ENCODE results near the gene FHOD3.
"Not testable (repeated sequence)": the region's sequence is repeated elsewhere in the genome, so short reads cannot be mapped to it uniquely, and the experiment has no call there.

Gene FHOD3

DNA sequence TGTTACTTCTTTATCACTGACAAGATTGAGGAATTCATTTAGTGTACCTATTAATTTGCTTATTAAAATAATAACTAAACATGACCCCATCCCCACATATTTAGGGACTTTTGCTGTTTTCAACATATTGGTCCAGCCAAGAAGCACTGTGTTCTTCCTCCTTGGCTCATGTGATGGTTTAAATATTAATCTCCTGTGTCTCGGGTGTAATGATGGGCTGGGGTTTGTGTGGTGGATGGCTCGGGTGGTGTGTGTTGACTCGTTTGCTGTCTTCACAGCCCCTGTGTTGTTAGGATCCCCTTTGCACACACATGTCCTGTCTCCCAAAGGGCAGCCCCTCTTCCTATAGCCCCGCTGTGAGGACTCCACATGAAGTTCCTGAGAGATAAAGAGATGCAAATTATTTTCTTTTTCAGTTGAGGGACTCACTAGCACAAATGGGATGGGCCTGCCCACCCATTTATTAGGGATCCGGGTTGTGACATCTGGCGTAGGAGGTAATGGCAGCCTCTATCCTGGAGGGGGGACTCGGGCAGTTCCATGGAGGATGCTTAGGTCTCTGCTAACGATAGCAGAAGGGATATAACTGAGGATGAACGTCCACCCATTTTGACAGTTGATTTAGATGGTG lies 53.4 kb downstream of the FHOD3 start:
- DNase-seq (ENCODE audit: low spot score) = no peak

- no peak for DNase-seq (ENCODE audit: low spot score)
Observed at GRCh38 chr18:36352384-36352783, 54.9 kb downstream of the FHOD3 start.

GRCh38 chr18:36354989-36355388 lies 57.5 kb downstream of the FHOD3 start:
- DNase-seq (ENCODE audit: low spot score) = no peak

DNA sequence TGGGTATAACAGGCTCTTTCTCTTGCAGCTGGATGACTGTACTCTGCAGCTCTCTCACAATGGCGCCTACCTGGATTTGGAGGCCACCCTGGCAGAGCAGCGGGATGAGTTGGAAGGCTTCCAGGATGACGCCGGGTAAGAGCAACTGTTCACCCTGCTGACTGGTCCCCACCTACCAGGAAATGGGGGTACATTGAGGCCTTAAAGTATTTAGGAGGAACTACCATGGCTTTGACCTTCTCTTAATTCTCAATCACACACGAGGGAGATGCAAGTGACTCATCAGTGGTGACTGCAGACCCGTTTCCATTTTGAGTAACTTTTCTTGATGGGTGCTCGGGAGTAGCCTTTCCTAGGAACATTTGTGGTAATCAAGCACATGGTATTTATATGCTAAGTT lies 58.0 kb downstream of the FHOD3 start:
- DNase-seq (ENCODE audit: low spot score) = no peak

DNA sequence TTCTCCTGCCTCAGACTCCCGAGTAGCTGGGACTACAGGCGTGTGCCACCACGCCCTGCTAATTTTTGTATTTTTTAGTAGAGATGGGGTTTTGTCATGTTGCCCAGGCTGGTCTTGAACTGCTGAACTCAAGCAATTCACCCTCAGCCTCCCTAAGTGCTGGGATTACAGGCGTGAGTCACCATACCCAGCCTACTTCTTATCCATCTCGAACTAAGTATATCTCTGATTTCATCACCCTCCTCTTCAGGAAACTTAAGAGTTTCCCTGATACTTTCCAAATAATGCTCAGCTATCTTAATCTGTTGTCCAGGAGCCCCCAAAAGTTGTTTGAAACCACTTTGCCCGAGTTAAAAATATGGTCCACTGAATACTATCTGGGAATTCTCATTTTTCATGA lies 59.2 kb downstream of the FHOD3 start:
- DNase-seq (ENCODE audit: low spot score) = not testable (repeated sequence)

DNA sequence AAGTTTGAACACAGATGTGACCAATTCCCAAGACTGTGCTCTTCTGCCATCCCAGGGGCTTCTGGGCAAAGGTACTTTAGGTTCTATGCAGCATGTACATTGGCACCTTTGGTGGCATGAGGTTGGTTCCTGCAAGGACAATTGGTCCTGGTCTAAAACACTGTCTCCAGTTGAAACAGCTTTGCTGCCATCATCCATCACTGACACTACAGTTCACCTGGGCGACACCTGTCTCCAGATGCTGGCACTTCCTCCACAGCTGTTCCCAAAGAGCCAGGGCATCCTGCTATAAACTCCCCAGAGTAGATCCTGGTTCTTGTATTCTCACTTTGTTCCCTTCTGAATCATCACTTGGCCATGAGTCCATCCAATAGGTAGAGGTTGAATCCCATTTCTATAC lies 60.6 kb downstream of the FHOD3 start:
- DNase-seq (ENCODE audit: low spot score) = no peak

GRCh38 chr18:36360256-36360909 lies 62.9 kb downstream of the FHOD3 start:
- DNase-seq (ENCODE audit: low spot score) = no peak

DNA sequence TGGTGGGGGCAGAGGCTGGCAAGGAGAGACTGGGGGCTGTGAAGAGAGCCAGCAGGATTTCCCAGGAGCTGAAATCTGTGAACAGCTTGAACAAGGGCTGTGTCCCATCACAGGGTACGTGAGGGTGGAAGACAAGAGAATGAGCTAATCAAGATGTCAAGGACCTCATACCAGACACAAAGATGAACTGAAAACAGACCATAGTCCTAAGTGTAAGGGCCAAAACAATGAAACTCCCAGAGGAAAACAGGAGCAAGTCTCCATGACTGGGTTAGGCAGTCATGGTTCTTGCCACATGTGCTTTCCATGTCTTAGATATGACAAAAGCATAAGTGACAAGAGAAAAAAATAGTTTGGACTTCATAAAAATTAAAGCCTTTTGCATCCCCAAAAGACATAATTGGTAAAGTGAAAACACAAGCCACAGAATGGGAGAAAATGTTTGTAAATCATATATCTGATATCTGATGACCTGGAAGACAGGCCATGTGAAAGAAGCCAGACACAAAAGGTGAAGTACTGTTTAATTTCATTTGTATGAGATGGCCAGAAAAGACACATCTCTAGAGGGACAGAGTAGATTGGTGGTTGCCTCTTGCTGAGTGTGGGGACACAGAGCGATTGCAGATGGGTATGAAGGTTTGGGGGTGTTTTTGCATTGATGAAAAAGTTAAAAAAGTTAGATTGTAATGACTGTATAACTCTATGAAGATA lies 67.6 kb downstream of the FHOD3 start:
- no peak for DNase-seq (ENCODE audit: low spot score)

DNA sequence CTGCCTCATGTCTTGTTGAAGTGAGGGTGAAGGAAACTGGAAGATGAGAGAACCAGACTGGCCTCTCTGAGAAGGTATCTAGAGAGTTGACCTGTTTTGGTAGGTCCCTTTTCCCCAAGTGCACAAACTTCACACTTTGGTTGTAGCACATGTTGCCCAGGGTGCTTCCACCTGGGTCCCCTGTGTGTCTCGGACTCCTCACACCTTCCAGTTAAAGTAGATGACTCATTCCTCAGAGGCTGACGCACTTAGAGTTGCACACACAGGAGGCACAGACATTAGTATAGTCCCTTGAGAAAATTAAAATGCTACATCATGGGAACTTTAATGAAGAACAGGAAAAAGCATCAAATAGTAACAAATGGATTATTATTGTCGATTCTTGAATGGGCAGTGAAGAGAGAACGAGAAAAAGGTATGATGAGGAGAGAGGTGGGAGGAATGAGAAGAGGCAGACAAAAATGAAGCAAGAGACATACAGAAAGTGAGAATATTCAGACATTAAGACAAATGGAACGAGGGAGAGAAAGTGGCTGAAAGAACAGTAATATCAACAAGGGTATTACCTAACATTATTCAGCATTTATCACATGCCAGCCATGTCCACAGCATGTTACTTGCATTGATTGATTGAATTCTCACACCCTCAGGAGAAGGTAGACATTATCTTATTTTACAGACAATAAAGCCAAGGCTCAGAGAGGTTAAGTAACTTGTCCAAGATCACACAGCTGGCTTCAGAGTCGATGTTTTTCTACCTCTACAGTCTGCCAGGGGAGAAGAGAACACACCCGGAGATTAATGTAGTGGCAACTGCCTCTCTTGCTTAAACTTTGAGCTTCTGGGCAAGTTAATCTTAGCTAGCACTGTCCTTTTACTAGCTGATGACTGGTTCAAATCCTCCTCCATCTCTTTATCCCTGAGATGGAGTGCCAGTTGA lies 68.6 kb downstream of the FHOD3 start:
- no peak for DNase-seq (ENCODE audit: low spot score)

GRCh38 chr18:36366994-36367839 lies 69.7 kb downstream of the FHOD3 start:
- no peak for DNase-seq (ENCODE audit: low spot score)

GRCh38 chr18:36368889-36369288 lies 71.4 kb downstream of the FHOD3 start:
- DNase-seq (ENCODE audit: low spot score) = no peak

DNA sequence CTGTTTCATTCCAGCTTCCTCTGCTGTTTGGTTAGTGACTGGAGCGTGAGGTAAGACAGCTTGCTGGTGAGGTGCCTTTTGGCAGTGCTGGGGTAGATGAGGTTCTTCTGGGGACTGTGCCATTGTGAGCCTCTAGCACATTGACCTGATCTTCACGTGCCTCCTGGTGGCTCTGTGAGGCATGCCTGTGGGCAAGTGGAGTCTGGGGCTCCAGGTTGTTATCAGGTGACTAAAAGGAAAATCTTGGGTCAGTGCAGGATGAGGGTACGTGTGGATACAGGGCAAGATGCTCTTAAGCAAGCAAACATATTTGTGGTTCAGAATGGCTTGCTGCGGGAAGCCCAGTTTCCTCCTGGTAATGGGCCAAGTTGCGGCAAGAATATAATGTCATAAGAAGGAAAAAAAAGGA lies 75.4 kb downstream of the FHOD3 start:
- no peak for DNase-seq (ENCODE audit: low spot score)

GRCh38 chr18:36374262-36374661 lies 76.7 kb downstream of the FHOD3 start:
- DNase-seq (ENCODE audit: low spot score) = no peak

GRCh38 chr18:36375118-36375517 lies 77.6 kb downstream of the FHOD3 start:
- DNase-seq (ENCODE audit: low spot score) = no peak

DNA sequence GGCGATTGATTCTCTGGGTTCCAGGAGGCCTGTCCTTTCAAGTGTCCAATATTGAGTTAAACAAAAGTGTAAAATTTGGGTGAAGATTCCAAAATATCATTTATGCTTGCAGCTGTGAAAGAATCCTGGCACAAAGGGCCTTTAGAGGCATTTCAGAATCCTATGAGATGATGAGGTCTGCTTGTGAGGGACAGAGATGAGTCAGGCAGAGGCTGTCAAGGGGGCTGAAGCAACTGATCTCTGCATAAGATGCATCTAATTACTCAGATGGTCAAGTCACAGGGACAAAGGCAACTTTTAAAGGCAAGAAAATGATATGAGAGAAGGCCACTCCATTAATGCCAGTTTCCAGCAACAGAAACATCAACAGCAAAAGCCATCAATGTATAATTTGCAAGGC lies 78.8 kb downstream of the FHOD3 start:
- DNase-seq (ENCODE audit: low spot score) = no peak

GRCh38 chr18:36377626-36378025 lies 80.1 kb downstream of the FHOD3 start:
- no peak for DNase-seq (ENCODE audit: low spot score)

GRCh38 chr18:36378205-36378604 lies 80.7 kb downstream of the FHOD3 start:
- no peak for DNase-seq (ENCODE audit: low spot score)

DNA sequence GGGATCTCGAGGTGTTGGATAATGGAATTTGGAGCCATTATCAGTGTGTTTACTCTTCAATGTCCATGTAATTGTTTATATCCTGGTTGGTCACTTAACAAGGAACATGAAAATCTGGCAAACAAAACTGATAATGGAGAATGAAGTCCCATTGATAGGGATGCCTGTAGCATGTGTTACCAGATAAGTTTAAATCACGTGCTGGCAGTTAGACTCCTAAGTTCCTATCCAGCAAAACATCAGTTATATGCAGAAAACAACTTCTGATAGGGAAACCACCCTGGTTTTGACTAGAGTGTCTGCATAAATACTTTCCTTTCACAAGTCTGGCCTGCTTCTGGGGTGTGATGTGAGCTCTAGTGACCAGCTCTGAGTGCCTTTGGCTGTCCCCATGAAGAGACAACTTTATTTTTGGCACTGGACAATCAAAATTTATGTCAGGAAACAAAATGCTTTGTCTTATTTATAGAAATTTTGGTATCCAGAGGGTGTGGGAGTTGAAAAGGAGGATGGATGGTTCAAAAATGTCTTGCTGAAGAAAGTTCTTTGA lies 82.0 kb downstream of the FHOD3 start:
- DNase-seq (ENCODE audit: low spot score) = no peak

- DNase-seq (ENCODE audit: low spot score) = no peak
Observed at GRCh38 chr18:36380173-36380827, 82.8 kb downstream of the FHOD3 start.

DNA sequence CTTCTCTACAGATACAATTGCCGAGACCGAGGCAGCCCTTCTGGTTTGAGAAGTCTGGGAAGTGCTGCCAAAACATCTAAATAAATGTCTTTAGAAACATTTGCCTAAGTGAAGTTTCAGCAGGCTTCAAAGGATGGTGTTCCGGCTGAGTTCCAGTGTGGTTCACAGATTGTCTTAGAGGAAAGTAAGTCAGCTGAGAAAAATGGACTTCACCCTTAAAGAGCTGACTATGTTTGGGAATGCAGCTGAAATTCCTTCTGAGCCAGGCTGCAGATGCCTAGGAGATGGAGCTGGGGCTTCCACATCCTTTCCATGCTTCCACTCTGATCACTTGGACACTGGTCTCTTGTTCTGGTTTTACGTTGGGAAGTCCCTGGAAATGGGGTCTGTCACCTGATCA lies 83.6 kb downstream of the FHOD3 start:
- no peak for DNase-seq (ENCODE audit: low spot score)

- DNase-seq (ENCODE audit: low spot score) = no peak
Observed at GRCh38 chr18:36382854-36383253, 85.3 kb downstream of the FHOD3 start.
